IPS-18a (cell line): ENCODE measurements around the gene IL11RA.

Experiments used
- H3K27ac ChIP-seq: one replicate; pipeline ENCODE4 v1.5.1; 2013; ENCODE audit warnings: low read length
- H3K27me3 ChIP-seq: one replicate; pipeline ENCODE4 v1.6.1; 2013; ENCODE audit warnings: mild to moderate bottlenecking, low read length; ENCODE audit not compliant: control insufficient read depth, insufficient read depth
- H3K36me3 ChIP-seq: one replicate; pipeline ENCODE4 v1.6.1; 2013; ENCODE audit warnings: low read depth, low read length; ENCODE audit not compliant: control insufficient read depth
- H3K4me1 ChIP-seq: one replicate; pipeline ENCODE4 v1.6.1; 2013; ENCODE audit warnings: low read depth, low read length; ENCODE audit not compliant: control insufficient read depth
- H3K4me3 ChIP-seq: one replicate; pipeline ENCODE4 v1.5.1; 2013; ENCODE audit warnings: low read length
- H3K9ac ChIP-seq: one replicate; pipeline ENCODE4 v1.6.1; 2013; ENCODE audit warnings: mild to moderate bottlenecking, low read length, moderate library complexity
- H3K9me3 ChIP-seq: one replicate; pipeline ENCODE4 v1.6.1; 2013; ENCODE audit warnings: low read depth, low read length; ENCODE audit not compliant: control insufficient read depth

The IL11RA gene

DNA sequence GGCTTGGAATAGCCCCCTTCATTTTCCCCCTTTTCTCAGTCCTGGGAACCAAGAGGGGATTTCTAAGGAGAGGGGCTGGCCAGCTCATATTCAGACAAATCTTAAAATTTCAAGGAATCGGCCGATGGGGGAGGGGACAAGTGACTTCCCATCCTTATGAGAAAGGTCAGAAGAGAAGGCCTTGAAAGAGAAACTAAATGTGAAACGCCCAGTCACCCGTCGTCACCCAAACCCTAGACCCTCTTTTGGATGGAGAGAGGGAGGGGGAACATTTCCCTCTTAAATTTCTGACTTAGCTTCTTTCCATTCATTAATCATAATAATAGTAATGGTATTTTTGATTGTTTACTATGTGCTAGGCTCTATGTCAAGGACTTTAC is 39.9 kb downstream of the IL11RA start:
- no peaks in the 10 kb centered on the region for H3K4me1 ChIP-seq
- H3K36me3 ChIP-seq = no peaks in the 10 kb centered on the region
- no peak overlapping the region for H3K4me3 ChIP-seq
- H3K27me3 ChIP-seq = no peaks in the 10 kb centered on the region
- H3K9me3 ChIP-seq = no peaks in the 10 kb centered on the region
- H3K9ac ChIP-seq = no peak overlapping the region
- H3K27ac ChIP-seq = no peak overlapping the region

DNA sequence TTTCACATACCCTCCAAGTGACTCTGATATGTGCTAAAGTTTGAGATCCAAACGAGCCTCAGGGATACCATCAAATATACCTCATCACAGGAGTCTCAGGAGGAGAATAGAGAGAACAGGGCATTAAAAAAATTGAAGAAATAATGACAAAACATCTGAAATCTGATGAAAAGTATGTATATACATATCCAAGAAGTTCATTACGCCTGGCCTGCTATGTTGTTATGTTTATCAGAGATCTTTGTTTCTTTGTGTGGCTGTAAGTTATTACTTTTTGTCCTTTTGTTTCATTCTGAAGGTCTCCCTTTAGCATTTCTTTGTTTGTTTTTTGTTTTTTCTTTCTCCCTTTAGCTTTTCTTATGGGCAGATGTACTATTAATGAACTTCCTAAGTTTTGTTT is 41.6 kb downstream of the IL11RA start:
- Histone ChIP-seq H3K27me3 (no peaks in the 10 kb centered on the region), H3K27ac (no peak overlapping the region), H3K9ac (no peak overlapping the region), H3K9me3 (no peaks in the 10 kb centered on the region), H3K4me1 (no peaks in the 10 kb centered on the region), H3K4me3 (no peak overlapping the region), H3K36me3 (no peaks in the 10 kb centered on the region)

DNA sequence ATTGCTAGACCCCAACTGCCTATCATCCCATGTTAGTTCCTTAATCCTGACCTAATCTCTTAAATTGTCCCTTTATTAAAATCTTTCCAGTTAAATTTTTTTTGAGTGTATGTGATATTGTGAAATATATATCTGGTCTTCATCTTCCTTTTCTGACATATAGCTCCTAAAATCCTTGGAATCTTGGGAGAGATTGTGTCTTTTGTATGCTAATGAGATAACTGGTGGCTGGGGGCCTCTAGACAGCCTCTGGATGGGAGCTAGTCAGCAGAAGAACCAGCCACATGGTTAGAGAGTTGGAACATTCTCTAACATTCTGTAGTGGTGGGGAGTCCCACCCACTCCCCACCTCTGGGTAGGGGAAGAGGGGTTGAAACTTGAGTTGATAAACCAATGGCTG is 42.8 kb downstream of the IL11RA start:
- H3K36me3 ChIP-seq = no peaks in the 10 kb centered on the region
- H3K9me3 ChIP-seq = no peaks in the 10 kb centered on the region
- H3K9ac ChIP-seq = no peak overlapping the region
- H3K4me3 ChIP-seq = no peak overlapping the region
- no peak overlapping the region for H3K27ac ChIP-seq
- no peaks in the 10 kb centered on the region for H3K4me1 ChIP-seq
- H3K27me3 ChIP-seq = peaks cover 8% of the 10 kb centered on the region

DNA sequence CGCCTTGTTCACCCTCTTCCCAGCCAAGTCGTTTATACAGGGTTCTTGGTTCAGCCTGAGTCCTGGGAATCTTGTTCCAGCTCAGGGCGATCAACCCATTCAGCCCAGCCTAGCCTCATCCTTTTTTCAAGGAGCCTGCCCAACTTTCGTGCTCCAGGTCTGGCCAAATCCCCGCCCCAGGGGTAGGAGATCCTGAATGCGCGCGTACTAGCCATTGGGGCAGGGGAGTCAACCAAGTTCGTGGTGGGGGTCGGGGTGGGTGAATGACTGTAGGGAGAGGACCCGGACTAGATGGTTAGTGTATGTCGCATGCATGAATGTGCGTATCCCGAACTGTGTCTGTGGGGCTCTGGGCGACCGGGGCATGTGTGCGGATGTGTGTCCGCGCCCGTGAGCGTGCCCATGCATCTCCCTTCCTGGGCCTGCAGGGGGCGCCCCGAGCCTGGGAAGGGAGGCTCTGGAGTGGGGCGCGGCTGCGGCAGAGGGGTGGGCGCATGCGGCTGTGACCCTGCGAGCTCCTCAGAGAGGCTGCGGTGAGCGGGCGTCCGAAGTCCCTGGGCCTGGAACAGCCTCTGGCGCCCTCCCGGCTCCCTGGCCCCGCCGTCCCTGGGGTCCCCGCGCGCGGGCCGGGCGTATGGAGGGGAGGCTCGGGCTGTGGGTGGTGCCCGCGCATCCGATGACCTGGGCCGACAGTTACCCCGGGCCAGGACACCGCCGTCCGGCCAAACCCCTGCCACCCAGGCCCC is 49.2 kb downstream of the IL11RA start:
- Histone ChIP-seq H3K36me3 (no peaks in the 10 kb centered on the region), H3K9ac (no peak overlapping the region), H3K27me3 (peaks cover 30% of the 10 kb centered on the region), H3K4me3 (peak overlapping the region; percentile 66), H3K9me3 (no peaks in the 10 kb centered on the region), H3K27ac (no peak overlapping the region), H3K4me1 (no peaks in the 10 kb centered on the region)

DNA sequence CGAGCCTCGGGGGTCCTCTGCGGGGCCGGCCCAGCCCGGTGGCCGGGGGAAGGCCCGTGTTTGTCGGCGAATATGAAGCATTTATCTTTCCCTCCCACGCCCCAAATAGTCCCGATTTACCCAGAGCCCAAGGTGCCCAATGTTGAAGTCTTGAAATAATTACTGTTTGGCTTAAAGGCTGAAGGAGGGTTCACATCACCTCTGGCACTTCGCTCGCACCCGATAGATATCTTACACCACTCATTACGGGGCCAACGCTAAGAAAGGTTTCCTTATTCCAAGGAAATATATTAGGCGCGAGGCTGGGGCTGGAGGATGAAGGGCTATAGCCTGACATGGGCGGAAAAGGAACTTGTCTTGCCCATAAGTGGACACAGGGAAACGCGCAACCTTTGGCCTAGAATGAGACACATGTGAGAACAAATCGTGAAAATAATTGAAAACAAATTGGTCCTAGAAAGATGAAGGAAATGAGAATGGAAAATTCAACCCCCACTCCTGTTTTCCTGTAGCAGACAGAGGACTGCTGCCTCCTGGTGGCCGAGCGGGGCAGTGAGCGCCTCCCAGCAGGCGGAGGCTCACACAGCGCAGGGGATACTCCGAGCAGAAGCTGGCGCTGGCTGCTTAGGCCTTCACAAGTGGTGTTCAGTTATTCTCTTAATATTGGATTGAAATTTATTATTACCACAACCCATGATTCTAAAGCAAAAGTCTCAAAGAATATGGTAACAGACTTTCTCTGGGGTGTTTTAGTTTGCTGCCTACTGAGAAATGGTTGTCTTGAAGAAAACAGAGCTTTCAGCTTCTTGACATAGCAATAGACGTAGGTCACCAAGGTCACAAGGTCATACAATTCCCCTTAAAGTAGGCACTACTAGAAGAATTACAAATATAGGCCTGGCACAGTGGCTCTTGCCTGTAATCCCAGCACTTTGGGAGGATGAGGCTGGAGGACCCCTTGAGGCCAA is 50.1 kb downstream of the IL11RA start:
- Histone ChIP-seq H3K4me1 (no peaks in the 10 kb centered on the region), H3K27me3 (peaks cover 30% of the 10 kb centered on the region), H3K4me3 (peak overlapping the region; percentile 66), H3K36me3 (no peaks in the 10 kb centered on the region), H3K27ac (no peak overlapping the region), H3K9ac (no peak overlapping the region), H3K9me3 (no peaks in the 10 kb centered on the region)

DNA sequence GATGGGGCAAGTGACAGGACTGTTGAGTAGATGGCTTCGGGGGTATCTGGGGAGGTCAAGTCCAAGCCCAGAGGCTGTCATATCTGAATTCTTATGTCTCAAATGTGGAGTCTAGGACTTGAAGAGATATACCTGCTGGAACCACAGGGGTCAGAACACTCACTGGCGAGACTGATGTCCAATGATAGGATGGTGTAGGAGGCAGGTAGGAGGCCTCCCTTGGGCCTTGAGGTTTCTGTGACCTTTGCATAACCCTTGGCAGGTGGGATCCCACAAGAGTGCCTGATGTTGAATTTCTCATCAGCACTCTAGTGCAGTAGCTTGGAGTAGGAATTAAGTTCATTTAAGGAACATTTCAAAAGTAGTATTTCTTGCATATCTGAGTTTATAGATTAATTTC is 55.1 kb downstream of the IL11RA start:
- H3K9ac ChIP-seq = no peak overlapping the region
- H3K27ac ChIP-seq = no peak overlapping the region
- no peaks in the 10 kb centered on the region for H3K9me3 ChIP-seq
- no peaks in the 10 kb centered on the region for H3K36me3 ChIP-seq
- no peak overlapping the region for H3K4me3 ChIP-seq
- no peaks in the 10 kb centered on the region for H3K27me3 ChIP-seq
- no peaks in the 10 kb centered on the region for H3K4me1 ChIP-seq

DNA sequence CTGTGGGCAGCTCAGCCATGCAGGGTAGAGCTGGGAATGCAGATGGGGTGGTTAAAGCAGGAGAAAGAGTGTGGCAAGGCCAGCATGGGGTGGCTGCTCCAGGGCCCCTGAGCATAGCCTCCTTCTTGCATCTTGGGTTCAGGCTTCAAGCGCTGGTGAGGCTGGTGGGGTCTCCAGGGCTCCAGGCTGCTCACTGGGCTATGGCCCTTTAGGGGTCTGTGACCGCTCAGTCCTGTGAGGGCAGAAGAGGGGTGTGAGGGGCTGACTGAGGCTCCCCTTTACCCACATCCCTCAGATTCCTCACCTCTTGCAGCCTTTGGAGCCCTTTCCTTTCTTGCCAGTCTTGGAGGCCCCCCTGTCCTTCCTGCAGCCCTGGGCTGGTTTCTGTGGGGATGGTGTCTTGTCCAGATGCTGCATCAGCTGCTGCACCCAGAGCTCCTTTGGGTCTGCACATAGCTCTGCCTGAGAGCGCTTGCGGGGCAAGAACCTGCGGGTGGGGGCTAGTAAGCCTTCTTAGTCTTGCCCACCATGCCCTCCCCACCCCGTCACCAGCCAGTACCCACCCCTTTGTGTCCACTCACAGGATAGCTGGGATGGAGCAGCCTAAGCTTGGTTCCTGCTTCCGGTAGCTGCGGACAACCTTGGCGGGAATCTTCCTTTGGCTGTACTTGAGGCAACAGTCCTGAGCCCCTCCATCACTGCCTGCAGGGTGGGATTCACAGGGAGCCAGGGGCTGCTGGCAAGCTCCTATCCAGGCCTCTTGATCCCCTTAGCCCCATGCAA is 57.4 kb downstream of the IL11RA start:
- H3K9me3 ChIP-seq = no peaks in the 10 kb centered on the region
- no peaks in the 10 kb centered on the region for H3K36me3 ChIP-seq
- no peak overlapping the region for H3K9ac ChIP-seq
- H3K4me3 ChIP-seq = no peak overlapping the region
- no peaks in the 10 kb centered on the region for H3K27me3 ChIP-seq
- H3K4me1 ChIP-seq = no peaks in the 10 kb centered on the region
- no peak overlapping the region for H3K27ac ChIP-seq

DNA sequence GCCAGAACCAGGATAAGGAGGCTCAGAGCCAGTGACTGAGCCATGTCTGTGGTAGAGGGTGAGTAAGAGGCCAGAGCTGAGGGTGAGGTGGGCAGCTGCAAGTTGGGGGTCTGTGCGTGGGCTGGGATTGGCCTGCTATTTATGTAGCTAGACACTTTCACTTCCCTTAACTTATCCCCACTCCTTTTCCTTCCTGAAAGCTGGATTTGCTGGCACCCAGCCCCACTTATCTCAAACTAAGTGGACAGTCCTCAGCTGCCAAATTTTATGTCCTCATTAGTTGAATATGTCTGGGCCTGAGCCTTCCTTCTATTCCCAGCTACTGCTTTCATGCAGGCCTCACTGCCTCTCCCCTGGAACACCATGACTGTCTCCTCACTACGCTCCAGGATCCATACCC is 58.0 kb downstream of the IL11RA start, which contains the start of gene CCL21:
TSS of gene CCL21 (minus strand) at position 114 of the 400 bp plus-strand sequence. CDS start at position 44, 70 bp downstream.
- Histone ChIP-seq H3K9ac (no peak within 1 kb of the TSS), H3K36me3 (no peaks in the 10 kb centered on the region), H3K4me3 (no peak within 1 kb of the TSS), H3K9me3 (no peaks in the 10 kb centered on the region), H3K27me3 (no peaks in the 10 kb centered on the region), H3K27ac (no peak within 1 kb of the TSS), H3K4me1 (no peaks in the 10 kb centered on the region)
